Pulmonary artery endothelial cell (primary cell): ENCODE data around the gene CRYBG2. TPM values are rescaled to one million over a fixed set of nuclear protein-coding genes. Genes with fewer than 3 reads are reported as not detected.
A peak's percentile ranks its signal among the peaks of the same experiment; 100 is the strongest.
"Not testable (repeated sequence)": the region's sequence is repeated elsewhere in the genome, so short reads cannot be mapped to it uniquely, and the experiment has no call there.

ENCODE experiments used
- DNase-seq: peaks from one replicate; pipeline ENCODE4 v3.0.0-alpha.2; 2011; ENCODE audit warnings: low read depth, low spot score
- total RNA-seq: library from RNA; depleted of rRNA; stranded (reverse); fragments of >200 nt; gene quantifications from 2 replicates; pipeline ENCODE4 v1.2.3, GENCODE V29; 2014

CRYBG2 gene
- total RNA-seq, 1 donor from 2014 or later = not detected

DNA sequence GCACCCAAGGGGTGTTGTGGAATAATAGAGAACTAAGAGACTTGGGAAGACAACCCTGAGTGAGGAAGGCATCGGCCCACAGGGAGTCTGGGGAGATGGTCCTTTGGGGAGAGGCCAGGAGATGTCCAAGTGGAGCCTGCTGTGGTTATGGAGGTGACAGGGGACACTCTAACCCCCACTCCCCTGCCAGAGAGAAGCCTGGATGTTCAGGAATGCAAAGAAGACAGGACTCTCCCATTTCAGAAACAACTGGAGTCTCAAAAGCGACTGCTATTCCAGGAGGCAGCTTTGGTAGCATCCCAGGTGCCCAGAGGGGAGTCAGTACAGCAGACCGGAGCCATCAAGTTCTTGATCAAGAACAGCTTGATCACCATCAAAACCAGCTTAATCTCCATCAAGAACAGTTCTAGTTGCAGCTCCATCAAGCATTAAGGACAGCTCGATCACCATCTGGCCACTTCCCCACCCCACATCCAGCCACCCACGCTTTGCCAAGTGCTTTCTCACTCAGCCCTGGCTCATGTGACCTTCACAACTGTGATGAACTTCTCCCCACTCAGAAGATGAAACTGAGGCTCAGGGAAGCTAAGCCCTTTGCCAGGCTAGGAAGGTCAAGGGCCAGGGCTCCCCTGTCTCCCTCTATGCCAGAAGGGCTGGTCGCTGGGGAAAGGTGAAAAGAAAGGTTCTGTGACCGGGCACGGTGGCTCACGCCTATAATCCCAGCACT lies 35.4 kb downstream of the CRYBG2 start:
- no peak for DNase-seq

DNA sequence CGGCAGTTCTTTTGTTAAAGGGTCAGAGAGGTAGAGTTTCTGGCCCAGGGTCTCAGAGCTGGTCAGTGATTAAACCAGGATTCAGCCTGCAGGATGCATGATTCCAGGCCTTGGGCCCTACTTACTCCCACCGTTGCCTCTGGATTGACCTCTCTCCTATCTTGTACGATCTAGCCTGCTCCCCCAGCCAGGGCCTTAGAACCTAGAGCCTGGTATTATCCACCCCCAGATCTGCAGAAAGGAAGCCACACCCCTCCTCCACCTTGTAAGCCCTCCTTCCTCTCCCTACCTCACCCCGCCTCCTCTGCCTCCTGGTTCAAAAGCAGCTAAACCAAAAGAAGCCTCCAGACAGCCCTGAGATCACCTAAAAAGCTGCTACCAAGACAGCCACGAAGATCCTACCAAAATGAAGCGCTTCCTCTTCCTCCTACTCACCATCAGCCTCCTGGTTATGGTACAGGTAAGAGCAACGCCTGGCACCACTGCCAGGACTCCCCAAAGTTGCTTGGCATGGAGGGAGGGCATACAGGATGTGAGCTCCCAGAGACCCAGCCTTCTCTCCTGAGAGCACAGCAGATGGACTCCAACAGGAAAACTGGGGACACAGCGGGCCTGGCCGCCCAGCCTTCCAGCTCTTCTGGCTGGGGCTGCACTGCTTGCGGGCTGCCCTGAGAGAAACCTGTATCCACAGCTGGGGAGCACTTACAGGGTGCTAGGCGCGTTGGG lies 36.2 kb downstream of the CRYBG2 start, which contains the start of gene CD52:
TSS of gene CD52 (plus strand) at position 347 of the 726 bp plus-strand sequence. CDS start at position 407, 60 bp downstream.
- DNase-seq = no peak

DNA sequence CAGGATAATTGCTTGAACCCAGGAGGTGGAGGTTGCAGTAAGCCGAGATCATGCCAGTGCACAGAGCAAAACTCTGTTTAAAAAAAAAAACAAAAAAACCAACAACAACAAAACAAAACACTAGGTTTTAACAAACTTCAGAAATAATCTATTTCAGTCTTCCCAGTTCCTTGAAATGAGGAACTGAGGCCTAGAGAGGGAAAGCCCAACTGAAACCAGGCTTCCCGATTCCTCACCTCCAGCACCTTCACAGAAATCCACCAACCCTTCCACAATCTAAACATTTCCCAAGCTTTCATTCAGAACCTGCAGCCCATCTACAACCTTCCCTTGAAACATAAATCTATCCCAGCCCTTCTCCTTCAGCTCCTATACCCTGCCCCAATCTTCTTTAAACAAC lies 36.8 kb downstream of the CRYBG2 start:
- no peak for DNase-seq

DNA sequence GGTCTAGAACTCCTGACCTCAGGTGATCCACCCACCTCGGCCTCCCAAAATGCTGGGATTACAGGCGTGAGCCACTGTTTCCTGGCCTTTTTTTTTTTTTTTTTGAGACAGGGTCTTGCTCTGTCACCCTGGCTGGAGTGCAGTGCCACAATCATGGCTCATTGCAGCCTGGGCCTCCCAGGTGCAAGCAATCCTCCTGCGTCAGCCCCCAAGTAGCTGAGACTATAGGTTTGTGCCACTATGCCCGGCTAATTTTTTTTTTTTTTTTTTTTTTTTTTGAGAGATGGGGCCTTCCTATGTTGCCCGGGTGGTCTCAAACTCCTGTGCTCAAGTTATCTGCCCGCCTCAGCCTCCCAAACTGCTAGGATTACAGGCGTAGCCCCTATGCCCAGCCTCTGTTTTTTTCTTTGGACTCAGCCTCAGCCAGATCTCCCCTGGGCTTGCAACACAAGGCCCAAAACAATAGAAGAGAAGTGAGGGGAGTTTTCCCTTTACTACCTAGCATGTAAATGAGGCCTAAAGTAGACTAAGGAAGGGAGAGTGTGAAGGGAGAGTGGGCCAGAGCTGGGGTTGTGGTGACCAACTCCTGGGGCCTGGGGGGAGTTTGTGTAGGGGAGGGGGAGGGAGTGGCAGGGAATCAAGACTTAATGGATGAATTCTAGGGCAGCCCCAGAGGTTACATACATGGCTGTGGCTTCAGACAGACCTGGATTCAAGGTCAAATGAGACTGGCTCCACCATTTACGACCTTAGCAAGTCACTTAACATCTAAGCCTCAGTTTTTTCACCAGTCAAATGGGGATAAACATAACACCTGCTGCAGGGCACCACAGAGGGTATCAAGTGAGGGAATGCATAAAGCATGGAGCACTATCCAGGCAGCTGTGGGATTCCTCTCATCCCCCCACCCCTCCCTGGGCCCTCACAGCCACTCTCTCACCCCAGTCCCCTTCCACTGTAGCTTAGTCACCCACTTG lies 37.8 kb downstream of the CRYBG2 start:
- no peak for DNase-seq

DNA sequence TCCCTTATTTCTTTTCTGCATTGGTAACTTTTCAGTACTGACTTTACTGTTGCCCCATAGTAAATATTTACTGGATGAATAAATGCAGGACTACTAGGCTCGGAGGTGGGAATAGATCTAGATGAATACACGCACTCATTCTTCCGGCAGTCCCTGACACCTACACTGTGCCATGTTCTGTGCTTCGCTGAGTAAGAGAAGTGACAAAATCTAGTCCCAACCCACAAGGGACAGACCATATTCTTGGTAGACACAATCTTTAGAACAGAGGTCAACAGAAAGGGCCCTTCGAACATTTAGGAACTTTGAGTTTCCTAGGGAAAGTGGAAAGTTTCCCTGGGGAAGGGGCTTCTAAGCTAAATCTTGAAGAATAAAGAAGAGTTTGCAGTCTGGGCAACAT lies 39.4 kb downstream of the CRYBG2 start:
- no peak for DNase-seq

DNA sequence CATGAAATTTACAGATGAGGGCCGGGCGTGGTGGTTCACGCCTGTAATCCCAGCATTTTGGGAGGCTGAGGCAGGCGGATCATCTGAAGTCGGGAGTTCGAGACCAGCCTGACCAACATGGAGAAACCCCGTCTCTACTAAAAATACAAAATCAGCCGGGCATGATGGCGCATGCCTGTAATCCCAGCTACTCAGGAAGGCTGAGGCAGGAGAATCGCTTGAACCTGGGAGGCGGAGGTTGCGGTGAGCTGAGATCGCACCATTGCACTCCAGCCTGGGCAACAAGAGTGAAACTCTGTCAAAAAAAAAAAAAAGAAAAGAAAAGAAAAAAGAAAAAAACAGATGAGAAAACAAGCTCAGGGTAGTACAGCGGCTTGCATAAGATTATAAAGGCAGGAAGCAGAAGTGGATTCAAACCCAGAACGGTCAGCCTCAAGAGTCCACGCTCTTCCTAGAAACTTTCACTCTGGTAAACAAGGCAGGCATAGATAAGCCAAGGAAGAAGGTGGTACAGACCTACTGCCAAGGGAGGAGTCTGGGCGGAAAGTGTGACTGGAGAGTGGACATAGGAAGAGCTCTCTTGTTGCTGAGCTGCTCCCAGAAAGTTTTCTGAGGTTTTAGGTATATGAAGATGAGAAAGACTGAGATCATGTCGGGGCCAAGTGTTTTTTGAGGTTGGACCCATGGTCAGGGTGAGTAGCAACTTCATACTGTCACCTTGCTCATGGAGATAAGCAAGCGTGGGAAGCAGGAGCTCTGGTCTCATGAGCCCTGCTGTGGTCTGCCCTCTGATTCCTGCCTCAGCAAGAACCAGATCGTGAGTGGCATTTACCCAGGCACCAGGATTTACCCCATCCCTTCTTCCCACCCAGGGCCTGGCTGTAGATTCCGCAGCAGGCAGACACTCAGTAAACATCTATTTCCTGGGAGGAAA lies 45.7 kb downstream of the CRYBG2 start:
- DNase-seq = not testable (repeated sequence)

DNA sequence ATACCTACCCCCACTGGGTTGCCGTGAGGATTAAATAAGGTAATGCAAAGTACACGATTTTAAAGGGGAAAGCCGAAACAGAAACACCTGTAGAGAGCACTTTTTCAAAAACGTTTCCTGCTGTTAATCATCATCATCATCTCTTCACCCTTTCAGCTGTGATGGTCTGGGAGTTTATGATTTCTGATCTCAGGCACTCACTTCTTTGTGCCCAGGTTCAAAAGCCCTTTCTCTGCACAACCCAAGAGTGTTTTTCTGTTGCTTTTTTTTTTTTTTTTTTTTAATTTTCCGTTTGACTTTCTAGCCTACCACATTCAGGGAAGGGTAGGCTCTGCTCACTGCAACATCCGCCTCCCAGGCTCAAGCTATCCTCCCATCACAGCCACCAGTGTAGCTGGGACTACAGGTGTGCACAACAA lies 46.6 kb downstream of the CRYBG2 start:
- no peak for DNase-seq

DNA sequence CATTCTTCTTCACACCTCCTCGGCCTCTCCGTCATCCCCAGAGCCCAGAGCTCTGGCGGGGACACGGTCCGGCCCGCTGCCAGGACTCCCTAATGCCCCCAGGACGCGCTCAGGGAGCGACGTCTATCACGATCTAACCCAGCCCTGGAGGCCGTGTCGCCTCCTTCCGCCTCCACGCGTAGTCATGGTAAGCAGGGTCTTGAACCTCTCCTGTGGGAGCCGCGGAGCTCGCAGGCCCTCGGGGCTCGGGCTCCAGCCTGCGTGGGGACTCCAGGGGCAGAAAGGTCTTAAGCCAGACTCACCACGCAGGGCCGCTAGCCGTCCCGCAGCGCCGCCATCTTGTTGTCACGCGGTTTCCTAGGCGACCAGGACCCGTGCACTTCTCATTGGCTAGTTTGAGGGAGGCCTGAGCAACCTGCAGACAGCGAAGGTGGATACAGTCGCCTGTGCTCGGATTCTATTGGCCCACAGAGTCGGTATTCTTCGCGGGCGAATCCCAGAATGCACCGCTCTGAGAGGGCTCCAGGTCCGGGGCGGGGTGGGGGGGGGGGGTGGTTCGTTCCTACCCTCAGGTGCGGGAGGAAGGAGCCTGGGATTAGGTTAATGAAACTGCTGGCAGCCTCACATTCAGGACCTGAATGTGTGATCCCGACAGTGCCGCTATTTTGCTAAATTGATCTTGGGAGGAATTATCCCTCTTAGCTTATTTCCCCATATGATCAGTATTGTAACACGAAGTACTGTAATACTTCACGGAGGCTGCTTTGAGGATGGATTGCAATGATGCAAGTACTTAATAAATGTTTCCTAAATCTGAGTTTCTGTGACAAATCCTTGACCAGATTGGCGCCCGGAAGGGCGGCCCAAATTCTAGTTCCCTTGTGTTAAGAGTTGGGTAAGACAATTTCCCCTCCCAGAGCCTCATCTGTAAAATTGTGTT lies 47.4 kb downstream of the CRYBG2 start, which contains the start of gene UBXN11:
TSS of gene UBXN11 (minus strand) at position 347 of the 940 bp plus-strand sequence. CDS start 3,753 bp downstream, outside the sequence.
- DNase-seq = peak; percentile 57

DNA sequence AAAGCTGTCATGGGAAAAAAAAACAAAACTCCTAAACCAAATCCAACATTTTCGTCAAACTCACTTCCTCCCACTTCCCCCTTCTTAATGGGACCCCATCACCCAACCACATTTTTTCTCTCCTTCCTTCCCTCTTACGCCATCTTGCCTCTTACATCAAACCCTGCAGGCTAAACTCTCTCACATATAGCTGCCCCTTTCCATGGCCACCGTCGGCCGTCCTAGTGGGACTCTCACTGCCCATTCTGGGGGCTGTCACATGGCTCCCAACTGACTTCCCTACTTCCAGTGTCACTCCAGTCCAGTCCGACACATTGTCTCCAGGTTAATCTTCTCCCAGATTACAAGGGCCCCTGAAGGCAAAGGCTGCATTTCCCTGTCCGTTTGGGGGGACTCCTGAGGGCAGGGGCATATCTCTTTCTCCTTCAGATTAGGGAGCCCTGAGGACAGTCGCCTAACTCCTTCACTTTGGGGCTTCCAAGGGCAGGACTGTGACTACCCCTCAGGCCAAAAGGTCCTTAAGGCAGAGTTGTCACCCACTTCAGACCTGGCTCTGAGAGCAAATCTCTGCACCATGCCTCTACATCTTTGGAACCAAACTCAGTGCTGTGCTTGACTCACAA lies 48.2 kb downstream of the CRYBG2 start:
- no peak for DNase-seq

DNA sequence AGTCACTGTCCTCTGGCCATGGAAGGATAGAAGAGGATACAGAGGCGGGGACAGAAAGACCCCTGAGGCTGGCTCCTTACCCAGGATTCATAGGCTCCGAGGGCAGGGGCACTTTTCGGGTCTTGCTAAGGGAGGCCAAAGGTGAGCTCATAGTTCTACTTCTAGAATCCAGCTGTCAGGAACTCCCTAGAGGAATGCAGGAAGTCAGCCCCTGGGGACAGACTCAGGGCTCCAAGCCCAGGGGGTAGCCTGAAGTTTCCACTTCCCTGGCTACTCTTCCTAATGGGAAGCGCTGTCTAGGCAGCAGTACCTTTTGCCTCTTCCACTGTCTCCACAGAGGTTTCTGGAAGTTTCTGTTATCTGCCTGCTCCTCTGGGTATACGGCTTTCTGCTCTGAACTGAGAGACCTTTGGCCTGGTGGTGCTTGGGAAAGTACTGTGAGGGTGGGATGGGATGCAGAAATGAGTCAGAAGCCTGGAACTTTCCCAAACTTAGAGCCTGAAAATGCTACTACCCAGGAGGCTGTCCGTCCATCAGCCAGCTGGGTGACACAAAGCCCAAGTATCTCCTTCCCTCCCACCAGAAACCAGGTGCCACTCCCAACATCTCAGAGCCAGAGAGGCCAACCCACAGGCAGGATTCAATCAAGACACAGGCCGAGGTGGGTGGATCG lies 51.1 kb downstream of the CRYBG2 start:
- DNase-seq = no peak

DNA sequence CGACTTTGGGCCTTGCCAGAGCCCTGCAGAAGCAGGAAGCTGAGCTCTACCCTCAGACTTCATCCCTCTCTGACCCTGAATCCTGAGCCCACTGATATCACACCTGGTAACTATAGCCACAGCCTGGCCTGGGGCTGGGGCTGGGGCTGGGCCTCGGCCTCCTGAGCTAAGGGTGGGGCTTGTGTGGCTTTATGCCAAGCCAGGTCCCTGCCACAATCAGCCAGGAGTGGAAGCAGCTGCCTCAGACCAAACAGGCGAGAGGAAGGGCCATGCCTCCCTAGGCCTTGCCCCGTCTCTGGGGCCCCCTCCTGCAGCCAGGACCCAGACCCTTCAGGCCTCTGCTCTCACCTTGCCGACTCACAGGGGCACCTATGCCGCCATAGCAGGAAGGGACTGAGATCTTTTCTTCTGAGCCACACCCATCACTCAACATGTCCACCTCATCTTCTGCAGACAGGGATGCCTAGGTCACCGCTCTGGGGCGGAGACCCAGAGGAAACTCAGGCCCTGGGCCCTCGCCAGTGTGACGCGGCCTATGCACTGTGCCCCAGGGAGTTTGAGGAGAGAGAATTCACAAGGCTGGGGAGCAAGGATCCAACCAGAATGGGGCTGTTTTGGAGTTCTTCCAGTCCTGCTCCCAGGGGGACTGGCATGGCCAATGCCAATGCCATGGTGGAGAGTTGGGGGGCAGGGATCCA lies 53.2 kb downstream of the CRYBG2 start:
- no peak for DNase-seq

DNA sequence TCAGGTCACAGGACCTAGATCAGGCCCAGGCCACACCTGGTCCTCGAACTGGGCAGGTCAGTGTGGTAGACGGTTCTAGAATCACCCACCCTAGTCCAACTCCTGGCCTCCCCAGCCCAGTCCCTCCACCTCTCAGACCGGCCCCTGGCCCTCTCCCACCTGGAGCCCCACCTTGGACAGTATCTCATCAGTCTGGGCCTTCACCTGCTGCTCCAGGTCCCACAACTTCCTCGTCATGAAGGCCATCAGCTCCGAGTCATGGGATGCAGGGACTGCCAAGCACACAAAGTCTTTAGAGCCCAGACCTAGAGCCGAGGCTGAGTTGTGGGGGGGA lies 56.2 kb downstream of the CRYBG2 start:
- DNase-seq = no peak

DNA sequence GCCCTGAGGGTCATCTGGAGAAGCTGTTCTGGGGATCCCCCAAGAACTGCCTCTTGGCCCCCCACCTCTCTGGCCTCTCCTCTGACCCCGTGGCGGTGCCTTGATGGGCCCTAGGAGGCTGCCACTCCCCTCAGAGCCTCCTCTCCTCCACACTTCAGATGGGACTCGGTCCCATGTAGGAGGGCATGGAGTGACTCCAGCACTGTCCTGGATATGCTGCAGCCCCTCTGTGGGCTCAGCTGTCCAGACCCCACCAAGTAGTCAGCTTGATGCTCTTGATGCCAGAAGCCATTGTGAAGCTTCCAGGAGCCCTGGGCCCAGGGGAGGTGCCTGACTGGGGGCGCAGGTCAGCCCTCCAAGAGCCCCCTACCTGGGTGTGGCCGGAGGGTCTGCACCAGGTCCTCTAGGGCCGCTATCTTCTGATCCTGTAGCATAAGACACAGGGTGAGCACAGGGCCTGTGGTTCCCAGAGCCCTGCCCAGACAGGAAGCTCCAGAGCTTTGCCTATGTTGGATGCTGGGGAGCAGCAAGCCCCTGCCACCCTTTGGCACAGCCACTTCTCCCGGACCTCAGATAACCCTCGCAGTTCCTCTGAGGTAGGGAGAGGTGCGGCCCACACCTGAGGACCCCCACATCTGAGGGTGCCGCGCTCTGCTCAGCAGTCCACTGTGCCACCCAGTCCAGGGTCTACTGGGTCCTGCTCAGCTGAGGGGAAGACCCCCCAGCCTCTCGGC lies 56.7 kb downstream of the CRYBG2 start:
- DNase-seq = no peak

DNA sequence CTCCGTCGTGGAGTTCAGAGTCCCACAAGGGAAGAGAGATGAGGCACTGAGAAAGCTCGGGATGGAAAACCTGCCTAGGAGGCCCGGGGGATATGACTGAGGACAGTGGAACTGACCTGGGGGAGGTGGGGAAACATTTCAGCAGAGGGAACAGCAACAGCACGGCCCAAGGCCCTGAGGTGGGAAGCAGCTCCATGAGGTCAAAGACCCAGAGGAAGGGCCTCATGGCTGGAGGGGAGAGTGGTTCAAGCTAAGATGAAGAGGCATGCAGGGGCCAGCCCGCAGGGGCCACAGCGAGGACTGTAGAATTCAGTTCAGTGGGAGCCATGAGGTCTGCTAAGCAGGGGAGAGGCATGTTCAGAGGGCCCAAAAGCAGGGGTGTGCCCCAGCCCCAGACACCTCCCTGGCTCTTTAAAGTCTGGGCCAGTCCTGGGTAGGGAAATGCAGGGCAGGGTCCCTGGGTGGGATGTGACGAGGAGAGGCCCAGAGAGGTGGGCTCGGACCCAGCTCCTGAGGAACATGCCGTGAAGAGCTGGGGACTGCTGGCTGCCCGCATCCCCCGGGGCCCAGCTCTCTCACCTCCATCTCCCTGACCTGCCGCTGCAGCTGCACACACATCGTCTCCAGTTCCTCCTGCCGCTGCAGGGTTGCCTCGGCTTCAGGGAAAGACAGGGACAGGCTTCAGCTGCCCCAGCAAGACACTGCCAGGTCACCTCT lies 57.4 kb downstream of the CRYBG2 start:
- DNase-seq = no peak

DNA sequence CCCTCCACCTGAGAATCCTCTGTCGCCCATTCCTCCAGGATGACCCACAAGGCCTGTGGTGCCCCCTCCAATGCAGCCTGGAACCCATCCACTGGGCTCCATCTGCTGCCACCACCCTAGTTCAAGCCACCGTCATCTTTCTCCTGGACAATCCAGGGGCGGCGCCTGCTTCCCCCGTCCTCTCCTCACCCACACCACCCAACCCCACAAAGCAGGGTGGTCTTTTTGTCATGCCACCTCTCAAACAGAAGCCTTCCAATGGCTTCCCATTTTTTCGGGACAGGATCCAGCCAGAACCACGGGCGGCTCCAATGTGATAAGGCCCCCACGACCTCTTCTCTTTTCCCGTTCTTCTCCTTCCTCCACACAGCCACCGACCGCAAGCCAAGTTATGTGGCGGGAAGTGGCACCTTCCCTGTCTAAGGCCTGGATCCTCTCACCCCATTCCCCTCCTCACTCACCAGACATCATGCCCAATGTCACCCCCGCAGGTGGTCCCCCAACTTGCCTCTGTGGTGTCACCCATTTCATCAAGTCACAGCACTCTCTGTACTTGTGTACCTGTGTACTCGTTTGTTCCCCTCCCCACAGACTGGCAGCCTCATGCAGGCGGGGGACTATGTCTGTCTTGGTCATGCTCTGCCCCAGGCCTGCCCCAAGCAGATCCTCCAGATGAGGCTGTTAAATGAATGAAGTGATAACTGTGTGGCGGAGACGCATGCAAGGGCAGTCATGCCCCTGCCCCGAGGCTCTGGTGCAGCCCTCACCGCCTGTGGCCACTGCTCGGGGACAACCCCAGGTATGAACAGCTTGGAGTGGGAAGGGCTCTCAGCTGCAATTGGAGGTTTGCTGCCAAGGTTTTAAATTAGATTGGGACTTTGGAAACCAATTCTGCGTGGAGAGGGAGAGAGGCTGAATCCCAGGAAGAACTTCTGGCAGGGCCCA lies 58.5 kb downstream of the CRYBG2 start:
- DNase-seq = no peak
